ENCODE results near the gene JARID2. TPM values are rescaled to one million over a fixed set of nuclear protein-coding genes. Genes with fewer than 3 reads are reported as not detected.

The JARID2 gene
- total RNA-seq, 4 donors from 2014 or later, result 12.1 to 33.8 (median 17.0) TPM

- TF ChIP-seq CTCF (IDR thresholded peaks at IDR 0.05) (no peak), POLR2A (IDR thresholded peaks at IDR 0.05) (no peak)
- H3K36me3 ChIP-seq, result no peaks in the 10 kb centered on the region
- no peak overlapping the region for H3K27ac ChIP-seq
- H3K4me3 ChIP-seq, result no peak overlapping the region
- H3K9me3 ChIP-seq, result no peaks in the 10 kb centered on the region
- no peak for DNase-seq
- H3K4me1 ChIP-seq, result peaks cover 0 to 24% (median 5%) of the 10 kb centered on the region in 4 donors
- H3K27me3 ChIP-seq, result no peaks in the 10 kb centered on the region
Measured at GRCh38 chr6:15386110-15386755, 140.4 kb downstream of the JARID2 start.

GRCh38 chr6:15386756-15387112 is 140.9 kb downstream of the JARID2 start:
- H3K9me3 ChIP-seq, result no peaks in the 10 kb centered on the region
- TF ChIP-seq CTCF (IDR thresholded peaks at IDR 0.05) (no peak), POLR2A (IDR thresholded peaks at IDR 0.05) (no peak)
- no peaks in the 10 kb centered on the region for H3K27me3 ChIP-seq
- peaks cover 0 to 24% (median 5%) of the 10 kb centered on the region in 4 donors for H3K4me1 ChIP-seq
- H3K27ac ChIP-seq, result no peak overlapping the region
- no peak overlapping the region for H3K4me3 ChIP-seq
- DNase-seq, result no peak
- H3K36me3 ChIP-seq, result no peaks in the 10 kb centered on the region

- no peak for TF ChIP-seq CTCF (IDR thresholded peaks at IDR 0.05)
- no peak for TF ChIP-seq POLR2A (IDR thresholded peaks at IDR 0.05)
- H3K4me1 ChIP-seq, result peaks cover 0 to 24% (median 5%) of the 10 kb centered on the region in 4 donors
- no peak overlapping the region for H3K4me3 ChIP-seq
- H3K9me3 ChIP-seq, result no peaks in the 10 kb centered on the region
- H3K27ac ChIP-seq, result no peak overlapping the region
- no peaks in the 10 kb centered on the region for H3K36me3 ChIP-seq
- no peak for DNase-seq
- no peaks in the 10 kb centered on the region for H3K27me3 ChIP-seq
Measured at GRCh38 chr6:15387118-15387517, 141.2 kb downstream of the JARID2 start.

- Histone ChIP-seq H3K4me3 (no peak overlapping the region), H3K36me3 (no peaks in the 10 kb centered on the region), H3K27me3 (no peaks in the 10 kb centered on the region), H3K27ac (peak overlapping the region in 1 of 4 donors; percentile 5), H3K9me3 (no peaks in the 10 kb centered on the region), H3K4me1 (peaks cover 0 to 24% (median 5%) of the 10 kb centered on the region in 4 donors)
- TF ChIP-seq CTCF (IDR thresholded peaks at IDR 0.05) (no peak), POLR2A (IDR thresholded peaks at IDR 0.05) (no peak)
- DNase-seq, result no peak
Measured at GRCh38 chr6:15389084-15389764, 143.4 kb downstream of the JARID2 start.

- DNase-seq, result no peak
- Histone ChIP-seq H3K27ac (peak overlapping the region in 1 of 4 donors; percentile 5), H3K36me3 (no peaks in the 10 kb centered on the region), H3K4me3 (no peak overlapping the region), H3K4me1 (peaks cover 0 to 22% (median 5%) of the 10 kb centered on the region in 4 donors), H3K27me3 (no peaks in the 10 kb centered on the region), H3K9me3 (no peaks in the 10 kb centered on the region)
- TF ChIP-seq POLR2A (IDR thresholded peaks at IDR 0.05), result no peak
- TF ChIP-seq CTCF (IDR thresholded peaks at IDR 0.05), result peak; percentile 20 to 59 (median 54)
Measured at GRCh38 chr6:15389765-15390723, 144.2 kb downstream of the JARID2 start.

Measured in Peyer's patch (tissue), 4 donors.